GM20431 (cell line): ENCODE data around the gene PARVB.

ENCODE experiments used
- in situ Hi-C: fragments of 300-500 bp; cut with MseI, MboI; formaldehyde crosslinking; loops from one replicate; pipeline ENCODE4 v1.15.0; 2020; ENCODE audit warnings: low sequenced_read_pairs; ENCODE audit not compliant: unreplicated experiment

The PARVB gene

DNA sequence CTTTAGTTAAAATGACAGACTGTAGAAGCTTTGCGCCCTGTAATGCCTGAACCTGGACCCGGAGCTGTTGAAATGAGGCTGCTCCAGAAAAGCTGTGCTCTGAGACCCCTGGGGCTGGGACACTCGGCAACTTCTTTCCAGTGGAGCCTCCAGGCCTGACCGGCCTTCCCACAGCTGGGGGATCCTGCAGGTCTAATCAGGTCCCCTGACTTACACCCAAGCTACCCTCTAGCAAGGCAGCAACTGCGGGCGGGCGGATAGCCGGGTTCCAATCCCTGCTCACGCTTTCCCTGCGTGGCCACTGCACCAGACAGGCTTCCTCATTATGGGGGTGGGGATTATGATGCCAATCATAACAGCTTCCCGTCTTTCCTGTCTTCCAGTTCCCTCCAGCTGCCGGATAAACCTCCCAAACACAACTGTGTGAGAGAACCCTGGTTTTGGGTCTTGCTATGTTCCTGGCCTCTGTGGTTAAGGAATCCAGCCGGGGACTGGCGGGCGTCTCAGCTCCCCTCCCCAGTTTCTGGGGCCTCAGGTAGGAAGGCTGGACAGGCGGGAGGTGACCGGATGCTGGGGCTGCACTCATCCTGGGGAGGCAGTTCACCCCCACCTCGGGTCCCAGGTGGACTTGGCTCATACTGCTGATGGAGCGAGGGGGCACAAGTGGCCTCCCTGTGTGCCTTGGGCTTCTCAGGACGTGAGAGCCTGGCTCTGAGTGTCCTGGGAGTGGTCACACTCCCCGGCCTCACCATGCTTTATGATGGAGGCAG, 195.2 kb downstream of the PARVB start:
- in situ Hi-C loops: no loop called here

GRCh38 chr22:44220727-44221680, 196.9 kb downstream of the PARVB start:
- in situ Hi-C loops: no loop called here

DNA sequence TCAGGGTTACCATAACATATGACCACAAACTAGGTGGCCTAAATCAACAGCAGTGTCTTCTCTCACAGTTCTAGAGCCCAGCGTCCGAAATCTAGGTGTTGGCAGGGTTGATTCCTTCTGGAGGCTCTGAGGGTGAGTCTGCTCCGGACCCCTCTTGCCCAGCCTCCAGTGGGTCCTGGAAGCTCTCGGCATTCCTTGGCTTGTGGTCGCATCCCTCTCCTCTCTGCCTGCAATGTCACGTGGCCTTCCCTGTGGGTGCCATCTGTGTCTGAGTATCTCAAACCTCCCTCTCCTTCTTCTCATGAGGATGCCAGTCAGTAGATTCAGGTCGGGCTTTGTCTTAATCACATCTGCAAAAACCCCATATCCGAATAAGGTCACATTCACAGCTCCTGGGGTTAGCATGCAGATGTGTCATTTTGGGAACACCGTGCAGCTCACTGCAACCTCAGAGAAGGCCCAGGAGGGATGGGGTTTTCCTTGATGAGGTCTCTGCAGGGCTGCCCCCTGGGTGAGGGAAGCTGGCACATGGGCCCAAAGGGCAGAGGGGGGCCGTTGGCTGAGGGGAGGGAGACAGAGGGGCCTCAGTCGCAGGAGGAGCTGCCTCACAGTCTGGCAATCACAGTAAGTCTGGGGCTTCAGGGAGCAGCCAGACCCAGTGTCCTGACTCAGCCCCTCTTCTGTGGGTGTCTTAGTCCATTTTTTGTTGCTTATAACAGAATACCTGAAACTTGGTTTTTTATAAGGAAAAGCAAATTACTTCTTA, 197.8 kb downstream of the PARVB start:
- in situ Hi-C loops: no loop called here
